SK-N-MC (cell line): ENCODE results near the gene CC2D2B.

ENCODE experiments used
- EZH2 ChIP-seq: fragments of 200-600 bp; sonication (generic); IDR thresholded peaks from one replicate; pipeline ENCODE4 v1.6.1; 2017; ENCODE audit warnings: antibody characterized with exemption
- FOXP2 ChIP-seq: optimal IDR thresholded peaks from 2 replicates; pipeline ENCODE3; 2011; ENCODE audit warnings: mild to moderate bottlenecking, moderate library complexity; ENCODE audit not compliant: insufficient read depth; ENCODE audit errors: extremely low read length, control extremely low read depth
- POLR2AphosphoS5 ChIP-seq: IDR thresholded peaks from 2 replicates; pipeline ENCODE4 v1.6.1; 2012; ENCODE audit warnings: mild to moderate bottlenecking, low read depth, low read length, borderline replicate concordance

DNA sequence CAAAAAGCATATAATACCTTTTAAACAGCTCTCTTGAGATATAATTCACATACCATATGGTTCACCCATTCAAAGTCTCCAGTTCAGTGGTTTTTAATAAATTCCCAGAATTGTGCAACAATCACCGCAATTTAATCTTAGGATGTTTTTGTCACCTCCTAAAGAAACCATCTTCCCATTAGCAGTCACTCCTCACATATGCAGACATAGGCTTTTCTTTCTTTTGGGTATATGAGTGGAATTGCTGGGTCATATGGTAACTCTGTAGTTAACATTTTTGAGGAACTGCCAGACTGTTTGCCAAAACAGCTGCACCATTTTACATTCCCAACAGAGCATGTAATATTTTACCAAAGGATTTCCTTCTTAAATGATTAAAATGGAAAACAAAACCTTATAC is 57.0 kb downstream of the CC2D2B start:
- TF ChIP-seq EZH2: no peak
- TF ChIP-seq POLR2AphosphoS5: no peak
- TF ChIP-seq FOXP2: no peak
